Lower leg skin (tissue), 3 donors: ENCODE measurements around the gene TPST2.

Experiments
- POLR2A ChIP-seq, 2 donors: fragments of 450-650 bp; IDR thresholded peaks; one replicate each; pipeline ENCODE4 v1.6.1; 2016 to 2017; ENCODE audit warnings: antibody characterized with exemption in 2 of 2, mild to moderate bottlenecking in 1 of 2, moderate library complexity in 1 of 2
- TF ChIP-seq, protein P1 (sequence below), 3 donors: fragments of 450-650 bp; IDR thresholded peaks; one replicate each; pipeline ENCODE4 v1.5.1; 2016; ENCODE audit warnings: antibody characterized with exemption in 3 of 3, mild to moderate bottlenecking in 3 of 3, moderate library complexity in 2 of 3

DNA sequence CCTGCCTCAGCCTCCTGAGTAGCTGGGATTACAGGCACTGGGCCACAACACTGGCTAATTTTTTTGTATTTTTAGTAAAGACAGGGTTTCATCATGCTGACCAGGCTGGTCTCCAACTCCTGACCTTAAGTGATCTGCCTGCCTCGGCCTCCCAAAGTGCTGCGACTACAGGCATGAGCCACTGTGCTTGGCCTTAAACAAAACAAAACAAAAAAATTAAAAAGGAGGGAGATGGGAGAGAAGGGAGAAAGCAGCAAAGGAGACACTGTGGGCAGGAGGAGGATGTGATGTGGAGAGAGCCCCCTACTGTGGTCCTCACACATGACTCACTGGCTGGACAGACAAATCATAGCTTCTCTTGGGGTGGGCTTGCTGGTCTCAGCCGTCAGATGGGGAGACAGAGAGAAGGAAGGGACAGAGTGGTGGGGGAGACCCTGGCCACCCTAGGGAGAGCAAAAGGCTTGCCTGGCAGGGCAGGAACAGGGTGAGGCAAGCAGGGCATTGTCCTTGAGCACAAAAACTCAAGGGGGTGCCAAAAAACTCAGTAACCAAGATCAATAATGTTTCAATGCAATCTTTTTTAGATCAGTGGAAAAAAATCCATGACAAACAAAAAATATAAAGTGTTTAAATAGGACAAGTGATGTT, 31.6 kb downstream of the TPST2 start:
- TF ChIP-seq, protein P1, sequence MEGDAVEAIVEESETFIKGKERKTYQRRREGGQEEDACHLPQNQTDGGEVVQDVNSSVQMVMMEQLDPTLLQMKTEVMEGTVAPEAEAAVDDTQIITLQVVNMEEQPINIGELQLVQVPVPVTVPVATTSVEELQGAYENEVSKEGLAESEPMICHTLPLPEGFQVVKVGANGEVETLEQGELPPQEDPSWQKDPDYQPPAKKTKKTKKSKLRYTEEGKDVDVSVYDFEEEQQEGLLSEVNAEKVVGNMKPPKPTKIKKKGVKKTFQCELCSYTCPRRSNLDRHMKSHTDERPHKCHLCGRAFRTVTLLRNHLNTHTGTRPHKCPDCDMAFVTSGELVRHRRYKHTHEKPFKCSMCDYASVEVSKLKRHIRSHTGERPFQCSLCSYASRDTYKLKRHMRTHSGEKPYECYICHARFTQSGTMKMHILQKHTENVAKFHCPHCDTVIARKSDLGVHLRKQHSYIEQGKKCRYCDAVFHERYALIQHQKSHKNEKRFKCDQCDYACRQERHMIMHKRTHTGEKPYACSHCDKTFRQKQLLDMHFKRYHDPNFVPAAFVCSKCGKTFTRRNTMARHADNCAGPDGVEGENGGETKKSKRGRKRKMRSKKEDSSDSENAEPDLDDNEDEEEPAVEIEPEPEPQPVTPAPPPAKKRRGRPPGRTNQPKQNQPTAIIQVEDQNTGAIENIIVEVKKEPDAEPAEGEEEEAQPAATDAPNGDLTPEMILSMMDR (IDR thresholded peaks at IDR 0.05) = no peak
- no peak for TF ChIP-seq POLR2A (IDR thresholded peaks at IDR 0.05)
